GM12875 (cell line): ENCODE measurements around the gene MUTYH.
A peak's percentile ranks its signal among the peaks of the same experiment; 100 is the strongest.

Source experiments
- H3K4me3 ChIP-seq: one replicate; pipeline ENCODE4 v1.5.1; 2011; ENCODE audit warnings: low read depth, low read length, control low read depth
- TF ChIP-seq, protein P1 (sequence below): IDR thresholded peaks from 2 replicates; pipeline ENCODE4 v1.5.1; 2011; ENCODE audit warnings: low read depth, mild to moderate bottlenecking, control low read depth, inconsistent platforms, low read length, moderate library complexity, borderline replicate concordance; ENCODE audit not compliant: insufficient read depth

The MUTYH gene

DNA sequence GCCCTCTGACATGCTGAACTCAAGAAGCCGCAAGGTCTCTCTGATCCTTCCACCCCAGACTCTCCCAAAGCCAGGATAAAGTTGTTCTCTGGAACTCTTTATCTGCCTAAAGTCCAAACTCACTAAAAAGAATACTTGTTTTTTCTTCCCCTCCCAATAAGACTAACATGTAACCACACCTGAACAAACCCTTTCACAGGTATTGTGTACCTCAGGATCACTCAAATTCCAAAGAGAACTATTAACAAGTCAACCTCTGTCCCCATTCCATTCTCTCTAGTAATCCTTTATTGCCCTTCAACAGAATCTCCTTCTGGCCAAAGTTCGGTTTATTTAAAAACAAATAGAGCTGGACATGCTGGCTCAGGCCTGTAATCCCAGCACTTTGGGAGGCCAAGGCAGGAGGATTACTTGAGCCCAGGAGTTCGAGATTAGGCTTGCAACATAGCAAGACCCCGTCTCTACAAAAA lies 4.3 kb downstream of the MUTYH start:
- H3K4me3 ChIP-seq, result no peak overlapping the region
- TF ChIP-seq, protein P1, sequence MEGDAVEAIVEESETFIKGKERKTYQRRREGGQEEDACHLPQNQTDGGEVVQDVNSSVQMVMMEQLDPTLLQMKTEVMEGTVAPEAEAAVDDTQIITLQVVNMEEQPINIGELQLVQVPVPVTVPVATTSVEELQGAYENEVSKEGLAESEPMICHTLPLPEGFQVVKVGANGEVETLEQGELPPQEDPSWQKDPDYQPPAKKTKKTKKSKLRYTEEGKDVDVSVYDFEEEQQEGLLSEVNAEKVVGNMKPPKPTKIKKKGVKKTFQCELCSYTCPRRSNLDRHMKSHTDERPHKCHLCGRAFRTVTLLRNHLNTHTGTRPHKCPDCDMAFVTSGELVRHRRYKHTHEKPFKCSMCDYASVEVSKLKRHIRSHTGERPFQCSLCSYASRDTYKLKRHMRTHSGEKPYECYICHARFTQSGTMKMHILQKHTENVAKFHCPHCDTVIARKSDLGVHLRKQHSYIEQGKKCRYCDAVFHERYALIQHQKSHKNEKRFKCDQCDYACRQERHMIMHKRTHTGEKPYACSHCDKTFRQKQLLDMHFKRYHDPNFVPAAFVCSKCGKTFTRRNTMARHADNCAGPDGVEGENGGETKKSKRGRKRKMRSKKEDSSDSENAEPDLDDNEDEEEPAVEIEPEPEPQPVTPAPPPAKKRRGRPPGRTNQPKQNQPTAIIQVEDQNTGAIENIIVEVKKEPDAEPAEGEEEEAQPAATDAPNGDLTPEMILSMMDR, result no peak

DNA sequence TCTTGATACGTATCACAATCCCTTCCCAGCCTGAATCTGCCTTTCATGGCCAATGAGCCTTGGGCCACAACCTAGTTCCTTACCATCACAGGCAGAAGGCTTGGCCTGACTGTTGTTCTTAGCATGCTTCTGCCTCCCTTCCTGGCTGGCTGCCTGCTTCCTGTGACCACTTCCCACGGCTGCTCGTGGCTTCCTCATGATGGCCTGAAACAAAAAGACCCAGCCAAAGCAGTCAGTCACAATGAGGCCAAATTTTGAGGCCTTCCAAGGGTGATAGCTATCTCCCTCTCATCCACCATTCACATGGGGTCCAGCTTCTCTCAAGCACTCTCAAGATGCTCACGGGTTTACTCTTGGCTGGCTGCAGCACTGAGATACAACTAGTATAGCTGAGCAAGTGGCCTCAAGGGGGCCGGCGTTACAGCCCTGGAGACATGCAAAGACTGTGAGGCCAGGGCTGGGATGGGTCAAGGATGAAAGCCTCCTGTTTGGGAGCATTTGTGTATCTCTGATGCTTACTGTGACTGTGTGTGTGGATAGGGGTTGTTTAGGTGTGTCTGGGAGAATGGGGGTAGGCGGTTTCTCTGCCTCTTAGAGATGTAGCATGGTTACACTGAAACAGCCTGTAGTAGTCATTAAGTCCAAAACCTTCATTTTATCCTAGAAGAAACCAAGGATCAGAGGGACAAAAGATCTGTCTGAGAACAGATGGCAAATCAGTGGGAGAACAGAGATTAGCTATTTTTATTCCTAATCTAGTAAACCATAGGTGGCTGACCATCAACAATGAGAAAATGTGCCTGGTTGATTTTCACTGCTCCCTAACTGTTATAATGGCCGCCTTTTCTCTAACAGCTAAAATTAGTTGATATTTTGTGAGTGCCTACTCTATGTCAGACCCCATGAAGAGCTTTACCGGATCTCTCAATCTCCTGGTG lies 5.7 kb downstream of the MUTYH start:
- TF ChIP-seq, protein P1, result no peak
- no peak overlapping the region for H3K4me3 ChIP-seq

DNA sequence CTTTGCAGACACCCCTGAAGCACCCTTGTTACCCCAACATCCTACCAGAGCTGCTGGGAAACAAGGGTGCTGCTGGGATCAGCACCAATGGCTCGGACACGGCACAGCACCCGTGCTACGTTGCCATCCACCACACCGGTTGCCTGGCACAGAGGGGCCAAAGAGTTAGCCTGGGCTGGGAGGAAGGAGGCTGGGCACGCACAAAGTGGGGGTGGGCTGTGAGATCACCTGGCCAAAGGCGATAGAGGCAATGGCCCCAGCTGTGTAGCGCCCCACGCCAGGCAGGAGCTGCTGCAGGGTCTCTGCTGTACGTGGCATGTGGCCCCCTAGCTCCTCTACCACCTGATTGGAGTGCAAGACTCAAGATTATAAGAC lies 7.9 kb downstream of the MUTYH start:
- no peak overlapping the region for H3K4me3 ChIP-seq
- TF ChIP-seq, protein P1, result no peak

DNA sequence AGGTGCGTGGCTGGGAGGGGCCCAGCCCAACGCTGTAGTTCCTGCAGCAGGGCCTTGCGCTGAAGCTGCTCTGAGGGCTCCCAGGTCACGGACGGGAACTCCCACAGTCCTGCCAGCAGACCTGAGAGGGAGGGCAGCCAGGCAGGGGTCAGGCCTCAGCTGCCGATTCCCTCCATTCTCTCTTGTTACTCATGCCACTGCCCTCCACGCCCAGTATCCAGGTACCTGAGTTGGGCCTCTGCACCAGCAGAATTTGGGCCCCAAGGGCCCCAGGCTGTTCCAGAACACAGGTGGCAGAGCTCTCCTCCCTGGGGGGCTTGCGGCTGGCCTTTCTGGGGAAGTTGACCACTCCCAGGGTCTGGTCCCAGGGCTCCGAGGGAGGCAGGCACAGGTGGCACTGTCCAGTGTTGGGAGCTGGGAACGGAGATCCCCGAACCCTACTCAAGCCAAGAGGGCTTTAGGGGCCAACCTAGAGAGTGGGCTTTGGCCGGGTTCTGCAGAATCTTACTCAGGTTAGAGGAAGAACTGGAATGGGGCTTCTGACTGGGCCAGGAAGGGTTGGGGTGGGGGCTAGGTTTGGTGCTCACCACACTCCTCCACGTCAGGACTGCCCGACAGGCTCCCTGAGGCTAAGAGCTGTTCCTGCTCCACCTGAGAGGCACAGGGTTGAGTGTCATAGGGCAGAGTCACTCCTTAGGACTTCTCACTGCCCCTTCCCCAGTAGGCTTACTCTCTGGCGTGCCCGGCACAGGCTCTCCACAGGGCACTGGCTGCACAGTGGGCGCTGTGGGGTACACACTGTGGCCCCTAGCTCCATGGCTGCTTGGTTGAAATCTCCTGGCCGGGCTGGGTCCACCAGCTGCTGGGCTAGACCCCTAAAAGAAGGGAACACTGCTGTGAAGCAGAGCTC lies 8.5 kb downstream of the MUTYH start:
- TF ChIP-seq, protein P1, result no peak

DNA sequence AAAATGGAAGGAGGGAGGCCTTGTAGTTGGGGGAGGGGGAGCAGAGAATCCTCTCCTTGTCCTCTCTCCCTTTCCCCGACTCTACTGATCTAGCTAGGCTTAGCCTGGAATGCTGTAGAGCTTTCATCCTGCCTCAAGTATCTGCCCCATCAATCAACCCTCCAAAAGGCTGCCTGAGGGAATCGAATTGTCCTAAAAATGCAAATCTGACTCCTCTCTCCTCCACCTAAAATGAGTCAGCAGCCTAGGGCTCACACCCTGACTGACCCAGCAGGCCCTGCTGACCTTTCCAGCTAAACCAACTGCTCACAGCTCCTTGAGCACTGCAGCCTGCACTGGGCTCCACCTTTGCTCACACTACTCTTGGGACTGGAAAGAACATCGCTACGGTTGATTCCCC lies 10.8 kb downstream of the MUTYH start:
- no peak overlapping the region for H3K4me3 ChIP-seq
- TF ChIP-seq, protein P1, result no peak

More for the DNA sequence above, 8.5 kb downstream of the MUTYH start:
- no peak overlapping the region for H3K4me3 ChIP-seq

DNA sequence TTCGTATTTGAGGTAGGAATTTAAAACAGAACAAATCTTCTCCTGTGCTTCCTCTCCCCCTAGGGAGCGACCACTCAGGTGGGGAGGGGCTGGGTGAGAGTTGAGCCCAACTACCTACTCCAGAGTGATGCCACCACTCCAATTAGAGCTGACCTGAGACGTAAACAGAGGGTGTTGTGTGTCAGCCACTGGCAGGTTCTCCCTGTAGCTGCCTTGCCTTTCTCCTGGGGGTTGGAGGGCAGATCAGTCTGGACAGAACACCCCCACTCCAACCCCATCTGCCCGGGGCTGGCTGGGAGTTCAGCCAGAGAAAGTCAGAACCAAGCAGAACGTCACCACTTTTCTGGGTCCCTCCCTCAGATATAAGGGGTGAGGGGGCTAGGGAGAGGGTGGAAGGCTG lies 11.6 kb downstream of the MUTYH start:
- TF ChIP-seq, protein P1, result no peak
- H3K4me3 ChIP-seq, result peak overlapping the region; percentile 26
